Stimulated activated CD4-positive, alpha-beta T cell treated with anti-CD3 and anti-CD28 coated beads, Interleukin-4, amount 100 ng/mL, for 1 hour (primary cell): ENCODE measurements around the gene DNAH2.

Experiments
- DNase-seq: peaks from one replicate; pipeline ENCODE4 v3.0.0-alpha.2; 2020

The DNAH2 gene

DNA sequence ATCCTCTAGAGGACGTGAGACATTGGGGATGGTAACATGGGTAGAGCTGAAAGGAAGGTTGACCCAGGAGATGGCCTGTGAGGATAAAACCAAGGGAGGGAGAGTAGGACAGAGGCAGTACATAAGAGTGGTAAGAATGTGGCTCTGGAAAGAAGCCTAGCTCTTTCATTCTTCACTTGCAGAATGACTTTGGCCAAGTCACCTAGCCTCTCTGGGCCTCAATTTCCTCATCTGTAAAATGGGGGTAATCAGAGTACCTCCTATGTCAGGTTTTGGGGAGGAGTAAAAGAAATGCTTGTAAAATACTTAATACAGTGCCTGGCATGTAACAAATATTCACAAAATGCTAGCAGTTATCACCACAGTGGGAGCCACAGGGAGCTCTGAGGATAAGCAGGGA, 123.3 kb downstream of the DNAH2 start:
- DNase-seq = no peak

DNA sequence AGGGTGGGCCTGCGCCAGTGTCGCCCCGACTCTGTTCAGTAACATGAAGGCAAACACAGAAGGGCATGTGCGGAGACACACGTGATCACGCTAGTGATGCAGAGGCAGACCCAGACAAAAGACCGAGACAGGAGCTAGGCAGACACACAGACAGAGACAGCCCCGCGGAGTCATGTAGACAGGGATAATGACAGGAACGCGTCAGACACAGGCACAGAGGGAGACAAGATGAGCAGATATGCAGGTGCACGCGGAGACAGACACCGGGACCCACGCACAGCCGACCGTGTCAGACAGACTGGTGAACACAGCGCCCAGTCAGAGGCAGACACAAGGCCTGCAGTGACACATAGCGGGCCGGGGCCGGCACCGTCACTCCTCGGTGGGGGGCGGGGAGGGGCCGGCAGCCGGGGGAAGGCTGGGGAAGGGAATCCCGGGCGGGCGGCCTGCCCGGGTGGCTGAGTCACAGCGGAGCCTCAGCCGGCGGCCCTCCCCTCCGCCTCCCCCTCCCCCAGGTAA, 123.9 kb downstream of the DNAH2 start:
- DNase-seq = peak; percentile 96

DNA sequence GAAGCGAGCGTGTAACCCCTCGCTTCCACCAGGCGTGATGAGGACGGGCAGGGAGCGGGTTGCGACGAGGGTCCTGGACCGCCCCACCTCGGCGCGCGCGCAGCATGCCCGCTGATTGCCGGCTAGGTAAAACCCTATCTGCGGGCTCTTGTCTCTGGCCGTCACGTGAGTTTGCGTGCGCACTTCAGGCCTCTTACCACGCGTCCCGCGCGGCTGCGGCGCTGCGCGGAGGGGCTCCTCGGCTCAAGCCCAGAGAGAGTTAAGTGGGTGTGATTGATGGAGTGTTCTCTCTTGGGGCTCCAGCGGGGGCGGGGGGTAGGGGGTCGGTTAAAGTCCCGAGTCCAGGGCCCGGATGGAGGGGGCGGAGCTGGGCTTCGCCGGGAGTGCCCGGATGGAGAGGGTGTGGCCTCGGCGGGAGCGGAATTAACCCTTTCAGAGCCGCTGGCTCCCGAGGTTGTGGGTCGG, 124.4 kb downstream of the DNAH2 start:
- DNase-seq = peak; percentile 83

DNA sequence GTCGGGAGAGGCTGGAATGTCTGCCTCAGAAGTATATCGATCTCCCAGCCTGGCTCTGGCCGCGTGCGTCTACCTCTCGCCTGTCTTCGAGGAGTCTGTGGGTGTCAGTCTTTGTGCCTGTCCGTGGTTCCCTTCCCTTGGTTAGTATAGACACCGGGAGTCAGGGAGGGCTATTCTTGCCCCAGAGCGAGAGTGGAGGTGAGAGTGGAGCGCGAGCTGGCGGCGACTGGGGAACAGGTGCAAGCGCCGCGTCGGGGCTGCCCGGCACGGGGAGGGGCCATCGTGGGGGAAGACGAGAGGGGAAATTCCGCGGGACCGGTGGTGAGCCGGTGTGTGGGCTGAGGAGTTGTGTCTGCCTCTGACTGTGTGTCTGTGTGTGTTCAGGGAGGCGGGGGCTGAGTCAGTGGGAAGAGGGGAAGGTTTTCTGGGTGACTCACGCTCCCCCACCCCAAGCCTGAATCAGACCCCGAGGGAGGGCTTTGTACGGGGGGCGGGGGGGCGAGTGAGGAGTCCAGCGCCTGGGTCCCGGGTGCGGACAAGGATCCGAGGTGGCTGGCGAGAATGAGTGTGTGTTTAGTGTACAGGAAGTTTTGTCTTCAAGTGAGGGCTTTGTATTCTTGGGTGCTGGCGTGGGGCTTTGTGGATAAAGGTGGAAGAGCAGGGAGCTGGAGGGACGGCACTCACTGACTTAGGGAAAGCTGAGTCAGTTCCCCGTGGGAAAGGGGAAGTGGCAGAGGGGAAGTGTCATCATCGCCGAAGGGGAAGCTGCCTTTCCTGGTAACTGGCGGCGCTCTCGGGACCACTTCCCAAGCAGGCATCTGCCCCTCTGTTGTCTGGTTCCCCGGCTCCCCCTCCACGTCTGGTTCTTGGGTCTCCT, 125.1 kb downstream of the DNAH2 start:
- peak; percentile 98 for DNase-seq

DNA sequence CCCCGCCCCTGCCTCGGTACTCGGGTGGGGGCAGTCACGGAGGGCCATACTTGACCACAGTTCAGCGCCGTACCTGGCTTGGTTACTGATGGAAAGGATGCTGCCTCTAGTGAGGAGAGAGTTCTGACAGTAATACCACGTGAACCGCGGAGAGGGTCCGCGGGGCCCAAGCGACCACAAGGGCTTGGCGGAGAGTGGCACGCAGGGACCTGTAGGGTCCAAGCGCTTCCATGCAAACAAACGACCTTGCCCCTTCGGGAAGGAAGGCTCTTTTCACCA, 125.7 kb downstream of the DNAH2 start:
- no peak for DNase-seq

DNA sequence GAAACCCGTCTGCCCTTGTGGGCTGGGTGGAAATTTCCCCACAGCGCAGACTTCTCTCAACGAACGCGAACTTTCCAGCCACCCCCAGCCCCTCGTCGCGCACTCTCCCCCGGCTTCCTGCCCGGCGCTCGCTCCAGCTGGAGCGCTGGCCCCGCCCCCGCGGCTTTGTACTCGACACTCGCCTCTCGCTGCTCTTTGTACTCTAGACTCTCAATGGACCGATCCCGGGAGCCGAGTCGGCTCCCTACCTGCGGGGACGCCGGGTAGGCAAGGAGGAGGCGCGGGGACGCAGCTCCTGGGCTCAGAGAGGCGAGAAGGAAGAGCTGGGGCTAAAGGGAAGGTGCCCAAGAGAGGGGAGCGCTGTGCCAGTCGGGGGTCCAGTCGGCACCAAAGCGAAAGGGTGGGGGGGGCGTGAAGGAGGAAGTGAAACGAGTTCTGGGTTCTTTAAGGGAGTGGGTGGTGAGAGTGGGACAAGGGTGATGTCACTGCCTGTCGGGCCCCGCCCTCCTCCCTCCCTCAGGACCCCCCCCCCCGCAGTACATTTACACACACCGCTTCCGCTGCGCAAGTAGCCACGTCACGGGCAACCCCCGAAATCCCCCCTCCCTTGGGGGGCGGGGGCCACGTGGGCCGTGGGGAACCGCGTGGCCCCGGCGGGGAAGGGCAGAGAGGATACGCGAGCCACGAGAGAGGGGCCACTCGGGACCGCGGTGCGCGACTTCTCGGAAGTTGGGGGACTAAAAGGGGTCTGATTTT, 126.2 kb downstream of the DNAH2 start:
- DNase-seq = peak; percentile 91

DNA sequence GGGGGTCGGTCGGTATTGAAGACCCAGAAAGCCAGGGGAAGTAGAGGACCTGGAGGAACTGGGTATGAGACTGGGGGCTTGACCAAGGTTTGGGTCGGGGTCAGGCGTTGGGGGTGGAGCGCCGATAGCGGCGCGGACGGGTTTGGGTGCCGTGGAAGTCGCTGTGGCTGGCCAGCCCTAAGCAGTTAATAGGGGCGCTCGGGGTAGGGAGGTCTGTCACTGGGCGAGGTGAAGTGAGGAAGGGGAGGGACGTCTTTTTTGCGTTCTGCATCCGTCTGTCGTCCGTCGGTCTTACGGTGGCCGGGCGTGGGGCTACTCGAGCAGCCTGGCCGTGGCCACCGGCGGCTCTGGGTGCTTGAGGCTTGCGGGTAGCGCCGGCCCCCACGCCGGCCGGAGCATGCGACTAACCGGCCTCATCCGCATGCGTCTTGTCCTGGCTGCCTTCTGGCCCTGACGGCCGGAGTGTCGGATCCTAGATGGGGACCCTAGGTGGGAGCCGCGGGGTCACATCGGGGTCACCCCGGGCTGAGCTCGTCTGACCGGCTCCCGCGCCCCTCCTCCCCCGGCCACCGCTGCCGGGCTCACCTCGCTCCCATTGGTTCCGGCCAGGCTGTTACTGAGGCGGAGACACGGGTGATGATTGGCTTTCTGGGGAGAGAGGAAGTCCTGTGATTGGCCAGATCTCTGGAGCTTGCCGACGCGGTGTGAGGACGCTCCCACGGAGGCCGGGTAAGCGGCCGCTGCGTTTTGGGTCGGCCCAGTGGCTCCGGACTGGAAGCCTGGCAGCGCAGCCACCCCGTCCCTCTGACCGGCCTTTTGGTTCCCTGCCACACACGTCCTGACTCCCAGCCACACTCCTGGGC, 127.0 kb downstream of the DNAH2 start:
- DNase-seq = peak; percentile 79

DNA sequence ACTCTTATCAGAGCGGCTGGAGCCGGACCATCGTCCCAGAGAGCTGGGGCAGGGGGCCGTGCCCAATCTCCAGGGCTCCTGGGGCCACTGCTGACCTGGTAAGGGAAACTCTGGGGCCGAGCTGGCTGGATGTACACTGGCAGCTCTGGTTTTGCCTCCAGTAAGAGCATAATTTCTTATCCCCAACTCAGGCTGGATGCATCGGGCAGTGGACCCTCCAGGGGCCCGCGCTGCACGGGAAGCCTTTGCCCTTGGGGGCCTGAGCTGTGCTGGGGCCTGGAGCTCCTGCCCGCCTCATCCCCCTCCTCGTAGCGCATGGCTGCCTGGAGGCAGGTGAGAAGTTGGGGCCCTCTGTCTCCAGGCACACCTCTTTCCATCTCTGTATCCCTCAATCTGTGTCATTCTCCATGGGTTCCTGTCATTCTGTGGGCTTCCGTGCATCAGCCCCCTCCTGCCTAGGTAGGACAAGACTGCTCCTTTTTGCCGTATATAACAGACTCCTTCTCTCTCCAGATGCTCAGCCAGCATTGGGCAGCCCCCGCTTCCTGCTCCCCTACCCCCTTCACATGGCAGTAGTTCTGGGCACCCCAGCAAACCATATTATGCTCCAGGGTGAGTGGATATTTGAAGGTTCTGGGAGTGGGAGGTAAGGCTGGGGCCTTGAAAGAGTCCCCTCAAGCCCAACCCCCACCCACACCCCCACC, 128.0 kb downstream of the DNAH2 start:
- DNase-seq = no peak

DNA sequence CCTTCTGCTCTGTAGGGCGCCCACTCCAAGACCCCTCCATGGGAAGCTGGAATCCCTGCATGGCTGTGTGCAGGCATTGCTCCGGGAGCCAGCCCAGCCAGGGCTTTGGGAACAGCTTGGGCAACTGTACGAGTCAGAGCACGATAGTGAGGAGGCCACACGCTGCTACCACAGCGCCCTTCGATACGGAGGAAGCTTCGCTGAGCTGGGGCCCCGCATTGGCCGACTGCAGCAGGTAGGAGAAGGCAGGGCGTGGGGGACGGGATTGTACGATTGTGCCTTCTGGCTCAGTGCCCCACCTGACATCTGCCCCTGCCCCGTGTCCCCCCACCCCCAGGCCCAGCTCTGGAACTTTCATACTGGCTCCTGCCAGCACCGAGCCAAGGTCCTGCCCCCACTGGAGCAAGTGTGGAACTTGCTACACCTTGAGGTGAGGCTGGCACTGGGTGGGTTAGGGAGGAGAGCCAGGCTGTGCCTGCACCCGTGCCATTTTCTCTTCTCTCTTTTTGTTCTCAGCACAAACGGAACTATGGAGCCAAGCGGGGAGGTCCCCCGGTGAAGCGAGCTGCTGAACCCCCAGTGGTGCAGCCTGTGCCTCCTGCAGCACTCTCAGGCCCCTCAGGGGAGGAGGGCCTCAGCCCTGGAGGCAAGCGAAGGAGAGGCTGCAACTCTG, 128.7 kb downstream of the DNAH2 start:
- DNase-seq = no peak

DNA sequence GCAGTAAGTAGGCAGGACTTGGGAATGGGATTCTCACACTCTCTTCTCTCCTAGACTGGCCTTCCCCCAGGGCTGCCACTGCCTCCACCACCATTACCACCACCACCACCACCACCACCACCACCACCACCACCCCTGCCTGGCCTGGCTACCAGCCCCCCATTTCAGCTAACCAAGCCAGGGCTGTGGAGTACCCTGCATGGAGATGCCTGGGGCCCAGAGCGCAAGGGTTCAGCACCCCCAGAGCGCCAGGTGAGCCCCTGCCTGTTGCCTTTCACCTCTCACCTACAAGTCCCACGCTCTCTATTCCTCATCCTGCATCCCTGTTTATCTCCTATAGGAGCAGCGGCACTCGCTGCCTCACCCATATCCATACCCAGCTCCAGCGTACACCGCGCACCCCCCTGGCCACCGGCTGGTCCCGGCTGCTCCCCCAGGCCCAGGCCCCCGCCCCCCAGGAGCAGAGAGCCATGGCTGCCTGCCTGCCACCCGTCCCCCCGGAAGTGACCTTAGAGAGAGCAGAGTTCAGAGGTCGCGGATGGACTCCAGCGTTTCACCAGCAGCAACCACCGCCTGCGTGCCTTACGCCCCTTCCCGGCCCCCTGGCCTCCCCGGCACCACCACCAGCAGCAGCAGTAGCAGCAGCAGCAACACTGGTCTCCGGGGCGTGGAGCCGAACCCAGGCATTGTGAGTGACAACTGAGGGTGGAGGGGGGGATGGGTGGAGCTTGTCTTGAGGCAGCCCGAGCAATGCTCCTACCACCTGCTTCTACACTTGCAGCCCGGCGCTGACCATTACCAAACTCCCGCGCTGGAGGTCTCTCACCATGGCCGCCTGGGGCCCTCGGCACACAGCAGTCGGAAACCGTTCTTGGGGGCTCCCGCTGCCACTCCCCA, 129.5 kb downstream of the DNAH2 start:
- DNase-seq = no peak

DNA sequence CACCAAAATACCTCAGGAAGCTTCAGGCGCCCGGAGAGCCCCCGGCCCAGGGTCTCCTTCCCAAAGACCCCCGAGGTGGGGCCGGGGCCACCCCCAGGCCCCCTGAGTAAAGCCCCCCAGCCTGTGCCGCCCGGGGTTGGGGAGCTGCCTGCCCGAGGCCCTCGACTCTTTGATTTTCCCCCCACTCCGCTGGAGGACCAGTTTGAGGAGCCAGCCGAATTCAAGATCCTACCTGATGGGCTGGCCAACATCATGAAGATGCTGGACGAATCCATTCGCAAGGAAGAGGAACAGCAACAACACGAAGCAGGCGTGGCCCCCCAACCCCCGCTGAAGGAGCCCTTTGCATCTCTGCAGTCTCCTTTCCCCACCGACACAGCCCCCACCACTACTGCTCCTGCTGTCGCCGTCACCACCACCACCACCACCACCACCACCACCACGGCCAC, 130.6 kb downstream of the DNAH2 start:
- DNase-seq = no peak

DNA sequence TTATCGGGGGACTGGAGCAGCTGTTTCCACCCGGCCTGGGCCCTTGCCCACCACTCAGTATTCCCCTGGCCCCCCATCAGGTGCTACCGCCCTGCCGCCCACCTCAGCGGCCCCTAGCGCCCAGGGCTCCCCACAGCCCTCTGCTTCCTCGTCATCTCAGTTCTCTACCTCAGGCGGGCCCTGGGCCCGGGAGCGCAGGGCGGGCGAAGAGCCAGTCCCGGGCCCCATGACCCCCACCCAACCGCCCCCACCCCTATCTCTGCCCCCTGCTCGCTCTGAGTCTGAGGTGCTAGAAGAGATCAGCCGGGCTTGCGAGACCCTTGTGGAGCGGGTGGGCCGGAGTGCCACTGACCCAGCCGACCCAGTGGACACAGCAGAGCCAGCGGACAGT, 131.2 kb downstream of the DNAH2 start:
- no peak for DNase-seq

DNA sequence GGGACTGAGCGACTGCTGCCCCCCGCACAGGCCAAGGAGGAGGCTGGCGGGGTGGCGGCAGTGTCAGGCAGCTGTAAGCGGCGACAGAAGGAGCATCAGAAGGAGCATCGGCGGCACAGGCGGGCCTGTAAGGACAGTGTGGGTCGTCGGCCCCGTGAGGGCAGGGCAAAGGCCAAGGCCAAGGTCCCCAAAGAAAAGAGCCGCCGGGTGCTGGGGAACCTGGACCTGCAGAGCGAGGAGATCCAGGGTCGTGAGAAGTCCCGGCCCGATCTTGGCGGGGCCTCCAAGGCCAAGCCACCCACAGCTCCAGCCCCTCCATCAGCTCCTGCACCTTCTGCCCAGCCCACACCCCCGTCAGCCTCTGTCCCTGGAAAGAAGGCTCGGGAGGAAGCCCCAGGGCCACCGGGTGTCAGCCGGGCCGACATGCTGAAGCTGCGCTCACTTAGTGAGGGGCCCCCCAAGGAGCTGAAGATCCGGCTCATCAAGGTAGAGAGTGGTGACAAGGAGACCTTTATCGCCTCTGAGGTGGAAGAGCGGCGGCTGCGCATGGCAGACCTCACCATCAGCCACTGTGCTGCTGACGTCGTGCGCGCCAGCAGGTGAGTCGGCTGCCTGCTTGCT, 131.7 kb downstream of the DNAH2 start:
- DNase-seq = no peak

DNA sequence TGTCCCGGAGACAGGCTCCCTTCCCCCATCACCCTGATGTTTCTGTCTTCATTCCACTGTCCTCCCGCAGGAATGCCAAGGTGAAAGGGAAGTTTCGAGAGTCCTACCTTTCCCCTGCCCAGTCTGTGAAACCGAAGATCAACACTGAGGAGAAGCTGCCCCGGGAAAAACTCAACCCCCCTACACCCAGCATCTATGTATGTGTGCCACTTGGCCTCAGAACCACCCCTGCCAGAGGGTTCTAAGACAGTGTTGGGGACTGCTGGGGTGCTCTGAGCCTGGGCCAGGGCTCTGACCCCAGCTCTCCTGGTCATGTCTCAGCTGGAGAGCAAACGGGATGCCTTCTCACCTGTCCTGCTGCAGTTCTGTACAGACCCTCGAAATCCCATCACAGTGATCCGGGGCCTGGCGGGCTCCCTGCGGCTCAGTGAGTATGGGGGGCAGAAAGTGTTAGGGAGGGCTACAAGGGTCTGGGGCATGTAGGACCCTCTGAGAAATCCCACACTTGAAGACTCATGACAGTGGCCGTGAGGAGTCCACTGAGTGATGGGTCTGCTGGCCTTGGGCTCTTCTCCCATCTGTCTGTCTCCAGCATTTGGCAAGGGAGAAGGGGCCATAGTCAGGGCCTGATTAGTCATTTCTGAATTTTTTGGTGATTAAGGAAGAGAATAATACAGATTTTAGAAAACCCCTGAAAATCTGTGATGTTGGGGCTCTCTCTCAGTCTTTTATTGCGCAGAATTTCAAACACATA, 132.4 kb downstream of the DNAH2 start:
- no peak for DNase-seq

DNA sequence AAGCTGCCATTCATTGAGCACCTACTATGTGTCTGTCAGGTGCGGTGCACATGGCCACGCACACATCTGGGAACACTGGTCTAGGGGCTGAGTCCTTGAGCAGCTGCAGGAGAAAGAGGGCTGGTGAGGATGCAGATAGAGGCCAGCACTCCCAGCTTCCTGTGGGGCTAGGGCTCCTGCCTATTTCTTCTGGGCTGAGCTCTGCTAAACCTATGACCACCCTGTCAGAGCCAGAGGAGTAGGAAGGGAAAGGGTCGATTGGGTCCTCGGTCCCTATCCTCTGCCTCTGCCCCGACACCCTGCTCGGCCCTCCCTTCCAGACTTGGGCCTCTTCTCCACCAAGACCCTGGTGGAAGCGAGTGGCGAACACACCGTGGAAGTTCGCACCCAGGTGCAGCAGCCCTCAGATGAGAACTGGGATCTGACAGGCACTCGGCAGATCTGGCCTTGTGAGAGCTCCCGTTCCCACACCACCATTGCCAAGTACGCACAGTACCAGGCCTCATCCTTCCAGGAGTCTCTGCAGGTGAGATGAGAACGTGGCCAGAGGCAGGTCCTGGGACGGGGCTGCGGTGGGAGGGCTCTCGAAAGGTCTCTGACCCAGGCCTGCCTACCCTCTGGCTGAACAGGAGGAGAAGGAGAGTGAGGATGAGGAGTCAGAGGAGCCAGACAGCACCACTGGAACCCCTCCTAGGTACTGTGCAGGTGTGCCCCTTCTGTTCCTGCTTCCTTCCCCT, 133.3 kb downstream of the DNAH2 start:
- no peak for DNase-seq

DNA sequence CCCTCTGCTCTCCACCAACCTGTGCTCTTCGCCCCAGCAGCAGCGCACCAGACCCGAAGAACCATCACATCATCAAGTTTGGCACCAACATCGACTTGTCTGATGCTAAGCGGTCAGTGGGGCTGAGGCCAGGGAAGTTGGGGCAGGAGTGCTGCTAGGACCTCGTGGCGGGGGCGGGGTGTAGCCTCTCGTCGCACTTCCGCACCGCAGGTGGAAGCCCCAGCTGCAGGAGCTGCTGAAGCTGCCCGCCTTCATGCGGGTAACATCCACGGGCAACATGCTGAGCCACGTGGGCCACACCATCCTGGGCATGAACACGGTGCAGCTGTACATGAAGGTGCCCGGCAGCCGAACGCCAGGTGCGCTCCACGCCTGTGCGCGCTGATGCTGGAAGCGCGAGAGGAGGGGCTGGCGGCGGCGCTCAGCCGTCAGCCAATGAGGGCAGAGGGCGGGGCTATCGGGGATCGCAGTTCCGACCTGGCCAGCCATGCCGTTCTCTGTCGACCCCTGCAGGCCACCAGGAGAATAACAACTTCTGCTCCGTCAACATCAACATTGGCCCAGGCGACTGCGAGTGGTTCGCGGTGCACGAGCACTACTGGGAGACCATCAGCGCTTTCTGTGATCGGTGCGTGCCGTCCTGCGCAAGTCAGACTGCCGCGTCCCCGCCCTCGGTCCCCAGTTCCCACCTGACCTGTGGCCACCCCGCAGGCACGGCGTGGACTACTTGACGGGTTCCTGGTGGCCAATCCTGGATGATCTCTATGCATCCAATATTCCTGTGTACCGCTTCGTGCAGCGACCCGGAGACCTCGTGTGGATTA, 134.1 kb downstream of the DNAH2 start:
- DNase-seq = peak; percentile 95

DNA sequence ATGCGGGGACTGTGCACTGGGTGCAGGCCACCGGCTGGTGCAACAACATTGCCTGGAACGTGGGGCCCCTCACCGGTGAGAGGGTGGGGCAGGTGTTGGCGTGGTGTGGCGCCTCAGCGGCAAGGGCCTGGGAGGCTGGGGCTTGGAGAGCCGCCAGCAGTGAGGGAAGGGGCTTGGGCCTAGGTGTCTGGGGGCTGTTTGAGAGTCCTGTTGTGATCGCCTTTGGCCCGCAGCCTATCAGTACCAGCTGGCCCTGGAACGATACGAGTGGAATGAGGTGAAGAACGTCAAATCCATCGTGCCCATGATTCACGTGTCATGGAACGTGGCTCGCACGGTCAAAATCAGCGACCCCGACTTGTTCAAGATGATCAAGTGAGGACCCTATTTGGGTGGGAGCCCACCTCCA, 134.7 kb downstream of the DNAH2 start:
- peak; percentile 4 for DNase-seq
